Caco-2 (cell line): Measurements from ENCODE around the gene SLC44A4. TPM values are rescaled to one million over a fixed set of nuclear protein-coding genes. Genes with fewer than 3 reads are reported as not detected.
"Not testable (repeated sequence)": the region's sequence is repeated elsewhere in the genome, so short reads cannot be mapped to it uniquely, and the experiment has no call there.

Experiments used
- BruUV-seq: library from RNA; stranded (reverse); fragments of 400-500 nt; replicated peaks from 2 replicates; lab custom pipeline; 2021; lab: Mats Ljungman, UMichigan
- CTCF ChIA-PET: fragments of 300-600 bp; sonication (Branson Sonifier 250); formaldehyde crosslinking; loops from one replicate; lab custom pipeline; 2022; ENCODE audit warnings: antibody characterized with exemption; lab: Charles Lee
- POLR2A ChIA-PET: fragments of 300-600 bp; sonication (Branson Sonifier 250); formaldehyde crosslinking; loops from one replicate; lab custom pipeline; 2022; ENCODE audit warnings: antibody characterized with exemption; lab: Charles Lee
- DNase-seq, 2 experiments: peaks; one replicate each; pipeline versions ENCODE4 v3.0.0 to v3.0.0-alpha.2; 2020 to 2022
- H3K27me3 ChIP-seq: replicated peaks from 2 replicates; pipeline ENCODE4 v1.6.0; 2011; ENCODE audit warnings: low read length; ENCODE audit not compliant: control insufficient read depth, insufficient read depth
- H3K36me3 ChIP-seq: 2 replicates; pipeline ENCODE4 v1.5.1; 2011; ENCODE audit warnings: low read length; ENCODE audit not compliant: control insufficient read depth, insufficient read depth
- H3K4me1 ChIP-seq: fragments of 250-450 bp; sonication (Bioruptor Pico); 2 replicates; pipeline ENCODE4 v1.5.1; 2020; ENCODE audit warnings: mild to moderate bottlenecking
- H3K4me3 ChIP-seq: 2 replicates; pipeline ENCODE4 v1.5.1; 2011; ENCODE audit warnings: low read depth, mild to moderate bottlenecking, control low read depth, low read length
- H3K9me3 ChIP-seq: fragments of 250-450 bp; sonication (Bioruptor Pico); 2 replicates; pipeline ENCODE4 v1.5.1; 2020; ENCODE audit warnings: mild to moderate bottlenecking, moderate library complexity
- H3K27ac Mint-ChIP-seq: one replicate; pipeline ENCODE4 v1.8.0; 2022; ENCODE audit warnings: mixed read lengths; ENCODE audit not compliant: unreplicated experiment
- H3K27me3 Mint-ChIP-seq: one replicate; pipeline ENCODE4 v1.8.0; 2022; ENCODE audit warnings: mixed read lengths; ENCODE audit not compliant: insufficient read depth, unreplicated experiment
- H3K36me3 Mint-ChIP-seq: one replicate; pipeline ENCODE4 v1.8.0; 2022; ENCODE audit warnings: mild to moderate bottlenecking, mixed read lengths; ENCODE audit not compliant: insufficient read depth, unreplicated experiment
- H3K4me1 Mint-ChIP-seq: one replicate; pipeline ENCODE4 v1.8.0; 2022; ENCODE audit warnings: low read depth, mixed read lengths; ENCODE audit not compliant: unreplicated experiment
- H3K4me3 Mint-ChIP-seq: one replicate; pipeline ENCODE4 v1.8.0; 2022; ENCODE audit warnings: mild to moderate bottlenecking, moderate library complexity, mixed read lengths; ENCODE audit not compliant: unreplicated experiment
- H3K9me3 Mint-ChIP-seq: one replicate; pipeline ENCODE4 v1.8.0; 2022; ENCODE audit warnings: mixed read lengths; ENCODE audit not compliant: unreplicated experiment
- CTCF ChIP-seq, 2 experiments: fragments of 200-600 bp in 1 of 2; IDR thresholded peaks; 1 replicate in 1 of 2; 2 replicates in 1 of 2; pipeline versions ENCODE4 v1.5.1 to v1.8.0; 2011 to 2022; ENCODE audit warnings: antibody characterized with exemption in 1 of 2, control low read depth in 1 of 2, inconsistent platforms in 1 of 2, low read depth in 1 of 2, low read length in 1 of 2, mild to moderate bottlenecking in 1 of 2, moderate library complexity in 1 of 2; ENCODE audit not compliant: insufficient read depth in 1 of 2, severe bottlenecking in 1 of 2, unreplicated experiment in 1 of 2
- intact Hi-C: fragments of 100-400 bp; cut with micrococcal nuclease; formaldehyde crosslinking; loops from one replicate; pipeline ENCODE4 v1.10.0; 2022; ENCODE audit not compliant: unreplicated experiment
- total RNA-seq: library from RNA; stranded (reverse); gene quantifications from 2 replicates; pipeline ENCODE4 v1.2.3, GENCODE V29; 2022

Gene SLC44A4
- total RNA-seq, 1 experiment from 2014 or later, result 0.57 TPM

GRCh38 chr6:31819871-31820299 lies 58.9 kb downstream of the SLC44A4 start:
- no peak for TF ChIP-seq CTCF (IDR thresholded peaks at IDR 0.05; ENCODE audit: insufficient read depth in 1 of 2, low read depth in 1 of 2, low read length in 1 of 2, severe bottlenecking in 1 of 2, unreplicated experiment in 1 of 2)
- no TSS peak for BruUV-seq
- intact Hi-C loops, result no loop called here
- ChIA-PET CTCF (no interaction called here), POLR2A (interaction anchor here (0.7 kb wide), 1 partner anchor 1498 kb away, joined by 10 read pairs; no protein-coding TSS in a partner anchor)
- Mint-ChIP-seq H3K36me3 (peaks cover 36% of the 10 kb centered on the region), H3K9me3 (no peaks in the 10 kb centered on the region), H3K27ac (no peak overlapping the region), H3K4me1 (peaks cover 8% of the 10 kb centered on the region), H3K27me3 (no peaks in the 10 kb centered on the region), H3K4me3 (no peak overlapping the region)
- no peaks in the 10 kb centered on the region for H3K36me3 ChIP-seq
- no peak overlapping the region for H3K4me3 ChIP-seq
- DNase-seq, result no peak
- H3K9me3 ChIP-seq, result no peaks in the 10 kb centered on the region
- H3K4me1 ChIP-seq, result peaks cover 45% of the 10 kb centered on the region
- no peaks in the 10 kb centered on the region for H3K27me3 ChIP-seq

DNA sequence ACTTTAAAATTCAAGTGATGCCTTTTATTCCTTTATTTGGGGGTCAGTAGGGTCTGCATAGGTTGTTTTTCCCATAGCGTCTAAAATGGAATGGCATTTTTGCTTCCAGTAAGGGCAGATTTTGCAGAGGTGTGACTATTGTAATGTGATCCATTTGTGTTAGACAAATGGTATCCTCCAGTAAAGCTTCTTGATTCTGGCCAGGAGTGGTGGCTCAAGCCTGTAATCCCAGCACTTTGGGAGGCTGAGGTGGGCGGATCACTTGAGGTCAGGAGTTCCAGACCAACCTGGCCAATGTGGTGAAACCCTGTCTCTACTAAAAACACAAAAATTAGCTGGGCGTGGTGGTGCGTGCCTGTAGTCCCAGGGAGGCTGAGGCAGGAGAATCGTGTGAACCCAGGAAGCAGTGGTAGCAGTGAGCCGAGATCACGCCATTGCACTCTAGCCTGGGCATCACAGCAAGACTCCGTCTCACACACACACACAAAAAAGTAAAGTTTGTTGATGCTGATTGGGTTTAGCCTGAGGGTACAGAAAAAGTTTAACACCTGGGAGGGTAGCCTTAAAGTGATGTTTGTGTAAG lies 60.8 kb downstream of the SLC44A4 start:
- Histone ChIP-seq H3K4me3 (peak overlapping the region; percentile 50), H3K4me1 (peaks cover 33% of the 10 kb centered on the region)
- intact Hi-C loops, H3K9me3 Mint-ChIP-seq, CTCF ChIA-PET, H3K27me3 ChIP-seq, H3K27me3 Mint-ChIP-seq, H3K9me3 ChIP-seq, H3K36me3 ChIP-seq, DNase-seq, BruUV-seq: not testable (repeated sequence)
- POLR2A ChIA-PET, result interaction anchor here (0.6 kb wide), 1 partner anchor 9 kb away, joined by 5 read pairs; the partner anchor contains the start of gene HSPA1B
- Mint-ChIP-seq H3K4me3 (peak overlapping the region; percentile 80), H3K27ac (peak overlapping the region; percentile 54), H3K36me3 (peaks cover 40% of the 10 kb centered on the region), H3K4me1 (peaks cover 12% of the 10 kb centered on the region)

- H3K36me3 Mint-ChIP-seq, result peaks cover 39% of the 10 kb centered on the region
- H3K27ac Mint-ChIP-seq, result peak overlapping the region; percentile 54
These were observed 61.5 kb downstream of the SLC44A4 start for GRCh38 chr6:31817133-31817928.

More at GRCh38 chr6:31817133-31817928, 61.5 kb downstream of the SLC44A4 start:
- DNase-seq, CTCF ChIA-PET, H3K27me3 ChIP-seq, H3K9me3 Mint-ChIP-seq, H3K36me3 ChIP-seq, H3K9me3 ChIP-seq, intact Hi-C loops, H3K27me3 Mint-ChIP-seq: not testable (repeated sequence)
- H3K4me1 ChIP-seq, result peaks cover 30% of the 10 kb centered on the region
- H3K4me3 ChIP-seq, result peak overlapping the region; percentile 50
- Mint-ChIP-seq H3K4me3 (peak overlapping the region; percentile 80), H3K4me1 (peaks cover 12% of the 10 kb centered on the region)
- BruUV-seq, result TSS peak; percentile 58
- POLR2A ChIA-PET, result interaction anchor here (0.6 kb wide), 1 partner anchor 10 kb away, joined by 5 read pairs; the partner anchor contains the start of gene HSPA1B
